Skeletal muscle satellite cell (primary cell): Measurements from ENCODE around the gene STARD13. TPM values are rescaled to one million over a fixed set of nuclear protein-coding genes. Genes with fewer than 3 reads are reported as not detected.

Source experiments
- H3K27me3 ChIP-seq: 2 replicates; pipeline ENCODE4 v1.7.0; 2013; ENCODE audit warnings: low read length; ENCODE audit not compliant: control insufficient read depth, insufficient read depth
- H3K36me3 ChIP-seq: 2 replicates; pipeline ENCODE4 v1.7.0; 2013; ENCODE audit warnings: mild to moderate bottlenecking, control low read depth, low read length; ENCODE audit not compliant: insufficient read depth
- H3K4me1 ChIP-seq: 2 replicates; pipeline ENCODE4 v1.7.0; 2013; ENCODE audit warnings: low read length; ENCODE audit not compliant: control insufficient read depth, insufficient read depth
- H3K4me2 ChIP-seq: 2 replicates; pipeline ENCODE4 v1.7.0; 2013; ENCODE audit warnings: mild to moderate bottlenecking, low read length
- H3K4me3 ChIP-seq: 2 replicates; pipeline ENCODE4 v1.7.0; 2013; ENCODE audit warnings: low read length
- H3K9ac ChIP-seq: 2 replicates; pipeline ENCODE4 v1.7.0; 2013; ENCODE audit warnings: mild to moderate bottlenecking, low read depth, low read length, moderate library complexity
- H3K9me3 ChIP-seq: replicated peaks from 2 replicates; pipeline ENCODE4 v1.7.0; 2013; ENCODE audit warnings: mild to moderate bottlenecking, control low read depth, low read length
- total RNA-seq: library from RNA; depleted of rRNA; stranded (reverse); fragments of >200 nt; gene quantifications from 2 replicates; pipeline ENCODE4 v1.2.3, GENCODE V29; 2012; rRNA removed

Gene STARD13
- total RNA-seq: 19.5 and 35.4 TPM in 2 replicates

- peaks cover 16% of the 10 kb centered on the region for H3K36me3 ChIP-seq
- peak within 1 kb of the TSS; percentile 96 for H3K9ac ChIP-seq
- H3K4me2 ChIP-seq: peak within 1 kb of the TSS; percentile 78
- no peaks in the 10 kb centered on the region for H3K9me3 ChIP-seq
- H3K4me3 ChIP-seq: peak within 1 kb of the TSS; percentile 77
- peaks cover 35% of the 10 kb centered on the region for H3K4me1 ChIP-seq
- no peaks in the 10 kb centered on the region for H3K27me3 ChIP-seq
Observed at GRCh38 chr13:33285420-33286124, at the start of gene STARD13. TSS of gene STARD13 (minus strand) at chr13:33285755. CDS start at chr13:33285638, 117 bp downstream.

- H3K36me3 ChIP-seq: no peaks in the 10 kb centered on the region
- no peaks in the 10 kb centered on the region for H3K27me3 ChIP-seq
- no peak overlapping the region for H3K9ac ChIP-seq
- H3K4me1 ChIP-seq: no peaks in the 10 kb centered on the region
- no peaks in the 10 kb centered on the region for H3K9me3 ChIP-seq
- H3K4me3 ChIP-seq: no peak overlapping the region
- no peak overlapping the region for H3K4me2 ChIP-seq
Observed at GRCh38 chr13:33334831-33335230, 49.3 kb upstream of the STARD13 start.

- H3K9me3 ChIP-seq: no peaks in the 10 kb centered on the region
- no peak overlapping the region for H3K4me3 ChIP-seq
- H3K9ac ChIP-seq: no peak overlapping the region
- H3K4me1 ChIP-seq: no peaks in the 10 kb centered on the region
- H3K4me2 ChIP-seq: no peak overlapping the region
- H3K27me3 ChIP-seq: no peaks in the 10 kb centered on the region
- no peaks in the 10 kb centered on the region for H3K36me3 ChIP-seq
Observed at GRCh38 chr13:33331962-33332361, 46.4 kb upstream of the STARD13 start.

GRCh38 chr13:33330483-33330882, 44.9 kb upstream of the STARD13 start:
- Histone ChIP-seq H3K4me3 (no peak overlapping the region), H3K4me1 (no peaks in the 10 kb centered on the region), H3K36me3 (no peaks in the 10 kb centered on the region)

GRCh38 chr13:33328701-33329100, 43.1 kb upstream of the STARD13 start:
- Histone ChIP-seq H3K36me3 (no peaks in the 10 kb centered on the region), H3K4me3 (no peak overlapping the region), H3K4me1 (peaks cover 16% of the 10 kb centered on the region), H3K4me2 (no peak overlapping the region), H3K9me3 (no peaks in the 10 kb centered on the region), H3K27me3 (no peaks in the 10 kb centered on the region), H3K9ac (no peak overlapping the region)

More at GRCh38 chr13:33330483-33330882, 44.9 kb upstream of the STARD13 start:
- Histone ChIP-seq H3K4me2 (no peak overlapping the region), H3K9ac (no peak overlapping the region), H3K9me3 (no peaks in the 10 kb centered on the region), H3K27me3 (no peaks in the 10 kb centered on the region)

- Histone ChIP-seq H3K36me3 (no peaks in the 10 kb centered on the region), H3K9ac (no peak overlapping the region), H3K9me3 (no peaks in the 10 kb centered on the region), H3K4me3 (no peak overlapping the region), H3K4me1 (peaks cover 33% of the 10 kb centered on the region), H3K27me3 (no peaks in the 10 kb centered on the region), H3K4me2 (no peak overlapping the region)
Observed at GRCh38 chr13:33326723-33327122, 41.2 kb upstream of the STARD13 start.

GRCh38 chr13:33326246-33326645, 40.7 kb upstream of the STARD13 start:
- Histone ChIP-seq H3K4me1 (peaks cover 38% of the 10 kb centered on the region), H3K9ac (no peak overlapping the region), H3K36me3 (no peaks in the 10 kb centered on the region), H3K27me3 (no peaks in the 10 kb centered on the region), H3K9me3 (no peaks in the 10 kb centered on the region), H3K4me2 (no peak overlapping the region), H3K4me3 (no peak overlapping the region)

- no peaks in the 10 kb centered on the region for H3K27me3 ChIP-seq
- H3K4me1 ChIP-seq: peaks cover 38% of the 10 kb centered on the region
- H3K4me2 ChIP-seq: peak overlapping the region; percentile 84
- peak overlapping the region; percentile 91 for H3K9ac ChIP-seq
- no peaks in the 10 kb centered on the region for H3K9me3 ChIP-seq
- no peaks in the 10 kb centered on the region for H3K36me3 ChIP-seq
- peak overlapping the region; percentile 21 for H3K4me3 ChIP-seq
Observed at GRCh38 chr13:33323801-33324510, 38.4 kb upstream of the STARD13 start.

- peak overlapping the region; percentile 91 for H3K9ac ChIP-seq
- H3K36me3 ChIP-seq: no peaks in the 10 kb centered on the region
- no peaks in the 10 kb centered on the region for H3K27me3 ChIP-seq
- H3K4me2 ChIP-seq: peak overlapping the region; percentile 84
- H3K9me3 ChIP-seq: no peaks in the 10 kb centered on the region
- peak overlapping the region; percentile 65 for H3K4me3 ChIP-seq
- H3K4me1 ChIP-seq: peaks cover 38% of the 10 kb centered on the region
Observed at GRCh38 chr13:33322965-33323668, 37.6 kb upstream of the STARD13 start.

GRCh38 chr13:33322543-33322809, 36.9 kb upstream of the STARD13 start:
- H3K4me3 ChIP-seq: peak overlapping the region; percentile 65

GRCh38 chr13:33321686-33322542, 36.4 kb upstream of the STARD13 start:
- Histone ChIP-seq H3K4me2 (peak overlapping the region; percentile 84), H3K9ac (peak overlapping the region; percentile 91), H3K36me3 (no peaks in the 10 kb centered on the region), H3K4me1 (peaks cover 38% of the 10 kb centered on the region), H3K4me3 (peak overlapping the region; percentile 65), H3K27me3 (no peaks in the 10 kb centered on the region), H3K9me3 (peaks cover 3% of the 10 kb centered on the region)

More at GRCh38 chr13:33322543-33322809, 36.9 kb upstream of the STARD13 start:
- H3K4me2 ChIP-seq: peak overlapping the region; percentile 84
- H3K9ac ChIP-seq: peak overlapping the region; percentile 91
- peaks cover 3% of the 10 kb centered on the region for H3K9me3 ChIP-seq
- H3K4me1 ChIP-seq: peaks cover 38% of the 10 kb centered on the region
- H3K27me3 ChIP-seq: no peaks in the 10 kb centered on the region
- no peaks in the 10 kb centered on the region for H3K36me3 ChIP-seq
